Endodermal cell (in vitro differentiated cells): Measurements from ENCODE around the gene ALG2. TPM values are rescaled to one million over a fixed set of nuclear protein-coding genes. Genes with fewer than 3 reads are reported as not detected.
A peak's percentile ranks its signal among the peaks of the same experiment; 100 is the strongest.

Source experiments
- DNase-seq: peaks from one replicate; pipeline ENCODE4 v3.0.0-alpha.2; 2017
- H3K27ac ChIP-seq: 2 replicates; pipeline ENCODE4 v1.5.1; 2013; ENCODE audit warnings: mild to moderate bottlenecking, low read depth, low read length, moderate library complexity
- H3K27me3 ChIP-seq: 2 replicates; pipeline ENCODE4 v1.6.1; 2013; ENCODE audit warnings: mild to moderate bottlenecking, low read length, moderate library complexity; ENCODE audit not compliant: insufficient read depth, control insufficient read depth, poor library complexity, severe bottlenecking
- H3K36me3 ChIP-seq: 2 replicates; pipeline ENCODE4 v1.7.0; 2013; ENCODE audit warnings: mild to moderate bottlenecking, low read length, moderate library complexity; ENCODE audit not compliant: control insufficient read depth, insufficient read depth
- H3K4me1 ChIP-seq: one replicate; pipeline ENCODE4 v1.7.0; 2013; ENCODE audit warnings: low read length; ENCODE audit not compliant: control insufficient read depth, insufficient read depth
- H3K4me3 ChIP-seq: 2 replicates; pipeline ENCODE4 v1.5.1; 2013; ENCODE audit warnings: mild to moderate bottlenecking, low read length, moderate library complexity
- H3K9ac ChIP-seq: 2 replicates; pipeline ENCODE4 v1.6.1; 2013; ENCODE audit warnings: mild to moderate bottlenecking, low read length, moderate library complexity; ENCODE audit not compliant: poor library complexity, severe bottlenecking; ENCODE audit errors: extremely low read depth
- H3K9me3 ChIP-seq: 2 replicates; pipeline ENCODE4 v1.6.1; 2013; ENCODE audit warnings: mild to moderate bottlenecking, low read length, moderate library complexity; ENCODE audit not compliant: control insufficient read depth
- H3K27ac Mint-ChIP-seq: 2 replicates; pipeline ENCODE4 v1.8.0; 2020; ENCODE audit warnings: mixed read lengths
- H3K27me3 Mint-ChIP-seq: 2 replicates; pipeline ENCODE4 v1.8.0; 2021; ENCODE audit warnings: mild to moderate bottlenecking, mixed read lengths; ENCODE audit not compliant: insufficient read depth
- H3K36me3 Mint-ChIP-seq: 2 replicates; pipeline ENCODE4 v1.8.0; 2020; ENCODE audit warnings: low read depth, mixed read lengths
- H3K4me1 Mint-ChIP-seq: 2 replicates; pipeline ENCODE4 v1.8.0; 2020; ENCODE audit warnings: mixed read lengths
- H3K4me3 Mint-ChIP-seq: 2 replicates; pipeline ENCODE4 v1.8.0; 2020; ENCODE audit warnings: mild to moderate bottlenecking, moderate library complexity, mixed read lengths
- H3K9me3 Mint-ChIP-seq: 2 replicates; pipeline ENCODE4 v1.8.0; 2020; ENCODE audit warnings: mild to moderate bottlenecking, mixed read lengths
- WGBS, 2 experiments: methylation state at CpG; one replicate each; pipeline versions ENCODE4 v1.1.5 to v1.1.7; 2013; ENCODE audit warnings: missing lambda C conversion rate in 2 of 2, mixed read lengths in 1 of 2; ENCODE audit not compliant: insufficient coverage in 1 of 2, insufficient read length in 1 of 2; 5-methylcytosine and 5-hydroxymethylcytosine counted together
- total RNA-seq, 2 donors: library from RNA; stranded (reverse); fragmentation: NEBNext Ultra II Directional in 1 of 2; extraction: Animal tissue kit (Norgen Biotek cat#: 25700) in 1 of 2; gene quantifications; 2 replicates in 1 of 2; 3 replicates in 1 of 2; pipeline ENCODE4 v1.2.1, GENCODE V29; 2021
- TF ChIP-seq, protein P1 (sequence below): fragments of 200-600 bp; sonication (generic); conservative IDR thresholded peaks from 2 replicates; pipeline ENCODE4 v1.5.0; 2021; ENCODE audit warnings: antibody characterized with exemption, mild to moderate bottlenecking

Gene ALG2
- total RNA-seq, 2 donors from 2014 or later, result 27.6 to 28.8 TPM

DNA sequence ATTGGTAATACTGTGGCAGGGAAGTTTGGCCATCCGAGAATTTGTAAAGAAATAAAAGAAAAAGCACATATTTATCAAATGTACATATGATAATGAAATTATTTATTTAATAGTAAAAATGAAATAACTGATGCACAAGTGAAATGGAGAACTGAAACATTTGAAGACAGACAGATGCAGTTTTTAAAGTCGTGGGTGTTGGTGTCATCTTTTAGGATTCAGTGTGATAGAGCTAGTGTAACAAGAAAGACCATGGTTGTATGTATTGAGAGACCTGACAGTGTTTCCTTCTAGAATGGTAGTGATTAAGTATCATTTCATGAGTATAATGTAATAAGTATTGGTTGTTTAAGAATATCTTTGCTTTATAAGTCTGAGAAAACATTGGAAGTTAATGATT is 2.7 kb upstream of the ALG2 start:
- TF ChIP-seq, protein P1, sequence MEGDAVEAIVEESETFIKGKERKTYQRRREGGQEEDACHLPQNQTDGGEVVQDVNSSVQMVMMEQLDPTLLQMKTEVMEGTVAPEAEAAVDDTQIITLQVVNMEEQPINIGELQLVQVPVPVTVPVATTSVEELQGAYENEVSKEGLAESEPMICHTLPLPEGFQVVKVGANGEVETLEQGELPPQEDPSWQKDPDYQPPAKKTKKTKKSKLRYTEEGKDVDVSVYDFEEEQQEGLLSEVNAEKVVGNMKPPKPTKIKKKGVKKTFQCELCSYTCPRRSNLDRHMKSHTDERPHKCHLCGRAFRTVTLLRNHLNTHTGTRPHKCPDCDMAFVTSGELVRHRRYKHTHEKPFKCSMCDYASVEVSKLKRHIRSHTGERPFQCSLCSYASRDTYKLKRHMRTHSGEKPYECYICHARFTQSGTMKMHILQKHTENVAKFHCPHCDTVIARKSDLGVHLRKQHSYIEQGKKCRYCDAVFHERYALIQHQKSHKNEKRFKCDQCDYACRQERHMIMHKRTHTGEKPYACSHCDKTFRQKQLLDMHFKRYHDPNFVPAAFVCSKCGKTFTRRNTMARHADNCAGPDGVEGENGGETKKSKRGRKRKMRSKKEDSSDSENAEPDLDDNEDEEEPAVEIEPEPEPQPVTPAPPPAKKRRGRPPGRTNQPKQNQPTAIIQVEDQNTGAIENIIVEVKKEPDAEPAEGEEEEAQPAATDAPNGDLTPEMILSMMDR, result no peak
- 87 to 100% methylated on average over 1 of the region's 2 CpGs for WGBS, 2 experiments
- H3K27me3 ChIP-seq, result no peaks in the 10 kb centered on the region
- DNase-seq, result no peak
- H3K27me3 Mint-ChIP-seq, result no peaks in the 10 kb centered on the region
- peaks cover 25% of the 10 kb centered on the region for H3K4me1 Mint-ChIP-seq
- no peak overlapping the region for H3K4me3 Mint-ChIP-seq
- H3K9ac ChIP-seq, result no peak overlapping the region
- no peaks in the 10 kb centered on the region for H3K9me3 ChIP-seq
- no peaks in the 10 kb centered on the region for H3K9me3 Mint-ChIP-seq
- H3K4me3 ChIP-seq, result peak overlapping the region; percentile 88
- no peak overlapping the region for H3K27ac Mint-ChIP-seq
- H3K27ac ChIP-seq, result no peak overlapping the region
- peaks cover 38% of the 10 kb centered on the region for H3K36me3 Mint-ChIP-seq
- H3K36me3 ChIP-seq, result peaks cover 53% of the 10 kb centered on the region
- no peaks in the 10 kb centered on the region for H3K4me1 ChIP-seq

DNA sequence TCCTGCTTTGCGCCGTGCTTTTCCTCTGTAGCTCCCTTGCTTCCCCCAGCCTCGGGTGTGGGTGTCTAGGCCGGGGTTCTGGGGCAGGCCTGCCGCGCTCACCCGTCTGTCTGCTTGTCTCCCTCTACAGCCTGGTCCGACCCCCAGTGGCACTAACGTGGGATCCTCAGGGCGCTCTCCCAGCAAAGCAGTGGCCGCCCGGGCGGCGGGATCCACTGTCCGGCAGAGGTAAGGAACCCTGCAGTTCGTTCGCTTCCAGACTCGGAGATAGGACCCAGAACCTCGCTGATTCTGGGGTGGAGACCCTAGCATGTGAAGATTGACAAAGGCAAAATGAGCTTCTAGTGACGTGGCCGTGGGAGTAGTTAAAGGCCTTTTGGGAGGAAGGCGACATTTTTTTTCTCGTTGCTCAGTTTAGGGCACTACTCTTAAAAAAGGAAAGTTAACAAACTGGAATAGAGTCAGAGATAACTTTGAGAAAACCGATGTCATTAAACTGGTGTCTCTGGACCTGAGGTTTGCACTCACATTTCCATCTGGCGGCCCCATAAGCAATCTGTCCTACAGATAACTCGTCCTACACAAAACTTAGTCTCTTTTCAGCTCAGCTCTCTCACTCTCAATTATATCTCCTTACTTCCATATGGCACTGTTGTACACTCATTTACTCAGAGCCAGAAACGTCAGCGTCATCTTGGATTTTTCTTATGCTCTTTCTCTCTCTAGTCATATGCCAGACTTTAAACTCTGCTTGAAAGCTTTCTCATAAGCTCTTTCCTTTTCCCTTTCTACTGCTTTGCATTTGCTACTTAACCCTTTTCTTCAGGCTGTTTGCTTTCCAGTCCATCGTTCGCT is 901 bp upstream of the ALG2 start:
- Histone ChIP-seq H3K4me1 (no peaks in the 10 kb centered on the region), H3K27ac (peak overlapping the region; percentile 98), H3K9ac (peak overlapping the region; percentile 99), H3K4me3 (peak overlapping the region; percentile 88), H3K36me3 (peaks cover 52% of the 10 kb centered on the region), H3K9me3 (no peaks in the 10 kb centered on the region), H3K27me3 (no peaks in the 10 kb centered on the region)
- no peaks in the 10 kb centered on the region for H3K9me3 Mint-ChIP-seq
- H3K4me1 Mint-ChIP-seq, result peaks cover 25% of the 10 kb centered on the region
- WGBS, 2 experiments, result 12 to 23% methylated on average over 19 to 30 of the region's 30 CpGs
- peaks cover 35% of the 10 kb centered on the region for H3K36me3 Mint-ChIP-seq
- peak overlapping the region; percentile 100 for H3K27ac Mint-ChIP-seq
- TF ChIP-seq, protein P1, result no peak
- H3K4me3 Mint-ChIP-seq, result peak overlapping the region; percentile 99
- DNase-seq, result no peak
- no peaks in the 10 kb centered on the region for H3K27me3 Mint-ChIP-seq

DNA sequence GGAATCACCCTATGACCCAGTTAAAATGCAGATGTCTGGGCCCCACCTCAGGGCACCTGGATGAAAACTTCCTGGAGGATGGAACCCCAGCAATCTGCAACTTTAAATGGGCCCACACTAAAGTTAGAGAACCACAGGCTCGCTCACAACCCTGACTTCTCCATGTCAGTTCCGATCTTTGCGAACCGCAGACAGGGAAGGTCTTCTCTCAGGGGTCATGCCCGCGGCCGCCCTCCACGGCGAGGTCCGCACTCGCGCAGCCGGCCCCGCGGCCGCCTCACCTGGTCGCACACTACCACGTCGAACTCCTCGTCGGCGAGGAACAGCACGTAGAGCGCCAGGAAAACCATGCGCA is 499 bp downstream of the ALG2 start:
- WGBS, 2 experiments, result 0% methylated on average over 2 to 25 of the region's 25 CpGs
- Mint-ChIP-seq H3K36me3 (peaks cover 38% of the 10 kb centered on the region), H3K9me3 (no peaks in the 10 kb centered on the region), H3K27ac (peak overlapping the region; percentile 71), H3K4me1 (peaks cover 25% of the 10 kb centered on the region), H3K27me3 (no peaks in the 10 kb centered on the region), H3K4me3 (peak overlapping the region; percentile 99)
- Histone ChIP-seq H3K9me3 (no peaks in the 10 kb centered on the region), H3K9ac (peak overlapping the region; percentile 99), H3K27me3 (no peaks in the 10 kb centered on the region), H3K4me1 (no peaks in the 10 kb centered on the region), H3K4me3 (peak overlapping the region; percentile 88), H3K36me3 (peaks cover 57% of the 10 kb centered on the region), H3K27ac (peak overlapping the region; percentile 98)
- TF ChIP-seq, protein P1, result no peak
- DNase-seq, result no peak
